NCI-H526 treated with DMSO at 0.1 percent for 48 hours (cell line): Measurements from ENCODE around the gene MPO.

ENCODE experiments used
- DNase-seq: peaks from one replicate; lab custom pipeline; 2025; lab: John Stamatoyannopoulos, UW

MPO gene

GRCh38 chr17:58306131-58306951 lies 25.6 kb upstream of the MPO start:
- no peak for DNase-seq

DNA sequence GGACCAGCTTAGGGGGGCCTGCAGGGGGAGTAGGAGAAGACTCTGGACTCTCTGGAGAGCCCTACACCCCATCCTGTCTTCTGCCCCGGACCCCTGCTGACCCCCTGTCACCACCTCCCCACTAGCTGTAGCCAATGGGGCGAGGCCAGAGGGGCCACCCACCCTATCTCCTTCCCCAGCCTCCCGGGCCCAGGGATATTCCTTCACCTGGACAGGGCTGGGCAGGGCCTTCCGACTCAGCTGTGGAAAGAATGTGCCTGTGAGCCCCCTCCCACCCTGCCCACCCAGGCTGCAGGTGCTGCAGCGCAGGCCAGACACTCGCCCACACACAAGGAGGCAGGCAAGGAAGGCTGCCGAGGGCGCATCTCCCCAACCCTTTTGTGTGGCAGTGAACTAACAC lies 24.9 kb upstream of the MPO start:
- no peak for DNase-seq

DNA sequence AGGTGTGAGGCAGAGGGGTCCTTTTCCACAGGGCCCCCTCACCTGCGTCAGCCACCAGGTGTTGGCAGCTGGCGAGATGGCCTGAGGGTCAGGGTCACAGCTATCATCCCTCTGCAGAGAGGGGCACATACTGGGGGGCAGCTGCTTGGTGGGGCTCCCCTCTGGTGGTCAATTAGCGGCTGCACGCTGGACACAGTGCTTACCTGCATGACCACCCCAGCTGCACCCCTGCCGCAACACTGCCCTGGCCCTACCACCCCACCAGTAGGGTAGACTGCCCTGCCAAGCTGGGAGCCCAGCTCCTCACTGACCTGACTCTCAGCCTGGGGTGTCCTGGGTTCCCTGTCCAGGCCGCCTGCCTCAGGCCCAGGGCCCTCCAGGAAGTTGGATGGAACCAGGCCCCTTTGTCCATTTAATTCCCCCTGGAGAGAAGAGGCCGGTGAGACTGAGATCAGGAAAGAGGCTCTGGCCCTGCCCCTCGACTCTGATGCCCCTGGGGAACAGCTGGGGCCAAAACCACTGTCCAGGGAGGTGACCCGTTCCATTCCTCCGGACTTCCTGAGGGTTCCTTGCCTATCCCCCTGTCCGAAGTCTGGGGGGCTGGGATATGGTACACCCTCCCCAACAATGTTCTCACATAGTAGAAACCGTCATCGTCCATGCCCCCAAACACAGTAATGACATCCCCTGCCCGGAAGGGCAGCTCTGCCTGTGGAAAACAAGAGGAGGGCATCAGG lies 24.2 kb upstream of the MPO start:
- no peak for DNase-seq

DNA sequence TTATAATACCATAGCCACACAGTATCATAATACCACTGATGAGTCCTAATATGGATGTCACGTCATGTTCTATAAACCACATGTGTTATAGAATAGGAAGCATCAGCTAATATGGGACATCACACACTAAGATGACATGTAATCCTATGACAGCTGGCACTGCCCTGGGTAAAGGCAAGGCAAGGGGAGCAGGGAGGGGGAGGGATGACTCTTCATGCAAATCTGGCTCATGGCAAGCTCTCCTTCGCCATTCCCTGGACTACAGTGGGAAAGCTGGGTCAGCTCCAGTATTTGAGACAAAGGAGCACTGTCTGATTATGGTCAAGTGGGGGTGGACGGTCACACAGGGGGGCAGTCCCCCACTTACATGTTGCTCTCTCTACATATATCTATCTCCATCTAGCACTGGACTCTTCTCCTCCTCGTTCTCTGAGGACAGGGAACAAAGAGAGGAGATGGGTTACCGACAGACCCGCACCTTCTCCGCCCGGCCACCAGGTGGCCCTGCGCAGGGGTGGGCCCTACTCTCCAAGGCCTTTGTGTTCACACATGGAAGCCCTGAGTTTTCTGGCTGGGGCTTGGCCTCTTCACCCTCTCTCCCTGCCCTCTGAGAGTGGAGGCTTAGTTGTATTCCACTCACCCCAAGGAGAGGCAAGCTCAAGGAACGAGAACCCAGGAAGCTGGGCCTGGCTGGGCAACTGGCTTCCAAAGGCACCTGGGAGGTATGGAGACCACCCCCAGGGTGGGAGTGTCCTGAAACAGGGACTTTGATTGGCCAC lies 23.4 kb upstream of the MPO start:
- DNase-seq: peak; percentile 92

DNA sequence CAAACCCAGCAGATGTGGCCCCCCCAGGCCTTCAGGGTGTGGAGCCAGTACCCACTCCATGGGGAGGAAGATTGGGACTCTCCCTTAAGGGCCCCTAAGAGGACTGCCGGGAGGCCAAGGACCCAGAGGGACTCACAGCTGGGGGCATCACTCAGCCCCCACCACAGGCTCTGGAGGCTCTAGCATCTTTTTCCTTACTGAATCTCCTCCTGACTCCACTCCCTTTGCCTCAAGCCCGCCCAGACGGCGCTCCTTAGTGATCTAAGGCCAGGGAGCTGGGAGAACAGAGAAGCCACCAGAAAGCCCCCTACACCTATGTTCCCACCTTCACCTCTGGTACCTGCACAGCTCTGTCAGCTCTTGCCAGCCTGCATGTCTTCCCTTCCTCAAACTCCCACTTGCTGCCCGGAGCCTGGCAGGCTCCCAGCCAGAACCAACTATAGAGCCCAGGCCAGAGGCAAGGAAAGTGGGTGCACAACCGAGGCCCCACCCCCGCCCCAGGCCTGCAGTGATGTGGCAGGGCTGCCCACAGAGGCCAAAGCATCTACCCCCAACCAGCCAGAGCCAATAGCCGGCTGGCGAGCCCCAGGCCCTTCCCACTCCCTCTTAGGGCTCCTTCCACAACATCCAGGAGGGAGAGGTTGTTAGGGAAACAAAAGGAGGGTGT lies 22.3 kb upstream of the MPO start:
- DNase-seq: no peak

DNA sequence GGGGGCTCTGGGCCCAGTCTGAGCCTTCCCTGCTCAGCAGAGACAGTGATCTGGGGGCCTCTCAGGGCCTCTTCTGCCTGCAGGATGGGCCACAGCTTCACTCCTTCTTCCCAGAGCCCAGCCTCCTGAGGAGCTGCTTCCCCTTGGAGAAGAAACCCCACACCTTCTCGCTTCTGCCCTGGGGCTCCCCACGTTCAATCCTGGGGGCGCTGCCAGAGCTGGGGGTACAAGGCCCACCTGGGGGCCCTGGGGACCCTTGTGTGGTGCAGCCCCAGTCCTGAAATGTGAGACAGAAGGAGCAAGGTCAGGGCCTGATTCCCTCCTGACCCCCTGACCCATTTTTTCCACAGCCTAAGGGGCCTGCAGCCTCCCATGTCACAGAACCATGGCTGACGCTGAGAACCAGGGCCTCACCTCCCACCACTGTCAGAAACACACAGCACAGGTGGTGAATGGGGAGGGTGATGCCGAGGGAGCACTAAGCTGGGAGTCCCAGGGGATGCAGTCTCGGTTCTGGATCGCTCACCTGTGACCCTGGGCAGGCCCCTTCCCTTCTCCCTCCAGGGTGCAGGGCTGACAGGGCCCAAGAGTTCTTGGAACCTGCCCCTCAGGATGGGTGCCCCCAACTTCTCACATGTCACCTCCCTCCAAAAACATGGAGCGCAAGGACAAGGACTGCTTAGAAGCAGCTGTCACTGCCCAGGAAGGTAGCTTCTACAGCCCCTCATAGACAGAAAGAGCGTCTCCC lies 21.6 kb upstream of the MPO start:
- no peak for DNase-seq

DNA sequence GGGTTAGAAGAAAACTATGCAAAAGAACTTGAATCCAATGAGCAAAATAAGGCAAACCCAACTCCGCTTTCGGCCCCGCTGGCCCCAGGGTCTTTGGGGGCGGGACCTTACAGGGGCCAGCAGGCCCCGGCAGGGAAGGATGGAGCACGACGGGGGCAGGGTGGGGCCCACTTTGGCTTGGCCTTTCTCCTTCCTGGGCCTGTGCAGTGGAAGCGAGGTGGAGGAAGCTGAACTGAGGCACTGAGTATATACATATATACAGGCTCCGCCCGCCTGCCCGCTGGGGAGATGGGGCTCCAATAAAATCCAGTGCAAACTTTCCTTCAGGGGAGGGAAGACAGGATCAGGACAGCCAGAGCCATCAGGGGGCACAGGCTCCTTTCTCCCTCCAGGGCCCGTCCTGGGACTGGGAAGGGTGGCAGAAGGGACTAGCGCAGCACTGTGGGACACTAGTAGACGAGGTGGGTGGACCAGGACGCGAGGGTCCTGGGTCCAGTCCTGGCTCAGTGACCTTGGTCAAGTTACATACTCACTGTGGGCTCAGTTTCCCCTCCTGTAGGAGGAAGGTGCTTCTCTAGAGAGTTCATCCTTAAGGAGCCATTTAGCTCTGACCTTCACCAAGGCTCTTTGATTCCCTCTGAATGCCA lies 20.9 kb upstream of the MPO start:
- no peak for DNase-seq

GRCh38 chr17:58300336-58300735 lies 19.6 kb upstream of the MPO start:
- no peak for DNase-seq

DNA sequence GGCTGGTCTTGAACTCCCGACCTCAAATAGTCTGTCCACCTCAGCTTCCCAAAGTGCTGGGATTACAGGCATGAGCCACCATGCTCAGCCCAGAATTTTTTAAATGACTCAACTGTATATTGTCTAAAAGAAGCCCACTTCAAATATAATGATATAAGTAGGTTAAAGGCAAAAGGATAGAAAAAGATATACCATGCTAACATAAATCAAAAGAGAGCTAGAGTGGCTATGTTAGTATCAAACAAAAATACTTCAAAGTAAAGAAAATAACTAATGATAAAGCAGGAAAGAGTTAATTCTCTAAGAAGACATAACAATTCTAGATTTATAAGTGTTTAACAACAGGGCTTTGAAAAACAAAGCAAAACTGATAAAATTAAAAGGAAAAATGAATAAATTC lies 13.3 kb upstream of the MPO start:
- no peak for DNase-seq

GRCh38 chr17:58291246-58291645 lies 10.5 kb upstream of the MPO start:
- no peak for DNase-seq

GRCh38 chr17:58289869-58290268 lies 9.1 kb upstream of the MPO start:
- no peak for DNase-seq

- DNase-seq: no peak
Observed at GRCh38 chr17:58285422-58285810, 4.7 kb upstream of the MPO start.

DNA sequence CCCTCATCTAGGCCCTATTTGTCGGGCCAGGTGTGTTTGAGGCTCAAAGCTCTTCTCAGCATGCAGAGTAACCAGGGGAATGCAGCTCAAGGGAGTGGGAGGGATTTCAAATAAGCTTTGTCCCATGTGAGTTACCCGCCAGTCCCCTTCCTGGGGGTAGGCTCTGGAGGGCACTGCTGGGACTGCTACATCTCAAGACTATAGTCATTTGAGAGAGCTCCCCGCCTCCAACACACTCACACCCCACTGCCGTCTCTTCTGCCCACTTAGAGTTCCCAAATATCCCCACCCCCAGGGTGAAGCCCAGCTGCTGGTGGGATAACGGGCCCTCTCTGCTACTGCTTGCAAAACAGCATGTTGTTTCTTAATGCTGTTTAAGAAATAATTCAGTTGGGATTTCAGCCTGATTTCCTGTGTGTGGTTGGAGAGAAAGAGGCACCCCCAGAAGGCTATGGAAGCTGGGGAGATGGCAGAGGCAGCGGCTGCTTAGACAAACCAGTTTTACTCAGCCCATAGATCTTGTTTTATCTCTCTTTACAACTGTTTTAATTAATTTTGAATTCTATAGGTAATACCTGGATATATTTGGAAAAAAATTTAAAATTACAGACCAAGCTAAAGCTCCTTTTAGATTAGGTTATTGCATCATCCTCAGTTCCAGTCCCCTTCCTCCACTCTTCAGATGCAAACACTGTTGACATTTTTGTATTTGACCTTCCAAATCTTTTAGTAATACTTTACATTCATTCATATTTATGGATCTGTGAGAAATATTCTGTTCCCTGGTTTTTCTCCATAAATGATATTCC lies 4.1 kb upstream of the MPO start:
- DNase-seq: no peak

DNA sequence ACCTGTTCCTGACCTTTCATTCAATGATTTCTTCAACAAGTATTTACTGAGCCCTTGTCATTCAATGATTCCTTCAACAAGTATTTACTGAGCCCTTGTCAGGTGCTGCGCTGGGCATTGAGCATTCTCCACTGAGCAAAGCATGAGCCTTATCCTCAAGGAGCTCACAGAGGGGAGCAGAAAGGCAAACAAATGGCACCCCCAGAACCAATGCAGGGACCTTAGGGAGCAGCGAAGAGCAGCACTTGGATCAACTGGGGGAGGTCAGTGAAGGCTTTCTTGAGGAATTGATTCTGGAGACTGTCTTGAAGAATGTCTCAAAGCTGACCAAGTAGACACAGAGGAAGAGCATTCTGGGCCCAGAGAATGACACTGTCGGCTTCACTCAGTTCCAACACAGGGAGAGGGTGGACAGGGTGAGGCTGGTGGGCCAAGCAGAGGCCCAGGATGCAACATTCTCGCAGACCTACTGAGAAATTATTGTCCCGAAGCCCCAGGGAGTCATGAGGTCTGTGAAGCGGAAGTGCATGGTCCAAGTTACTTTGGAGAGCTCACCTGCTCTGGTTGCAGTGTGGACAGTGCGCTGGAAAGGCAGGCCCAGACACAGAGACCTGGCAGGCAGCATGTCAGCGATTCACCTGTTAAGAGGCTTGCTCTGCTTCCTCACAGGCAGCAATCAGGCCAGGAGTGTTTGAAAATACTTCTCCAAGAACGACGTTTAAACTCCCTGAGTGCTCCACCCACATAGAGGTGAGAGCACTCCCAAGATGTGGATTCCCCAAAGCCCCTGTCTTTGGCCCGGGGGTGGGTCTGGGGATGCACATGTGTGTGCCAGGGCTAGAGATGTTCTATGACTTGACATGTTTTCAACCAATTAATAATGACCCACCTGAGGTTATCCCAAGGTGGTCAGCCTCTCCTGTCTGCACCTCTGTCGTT lies 3.2 kb upstream of the MPO start:
- no peak for DNase-seq

DNA sequence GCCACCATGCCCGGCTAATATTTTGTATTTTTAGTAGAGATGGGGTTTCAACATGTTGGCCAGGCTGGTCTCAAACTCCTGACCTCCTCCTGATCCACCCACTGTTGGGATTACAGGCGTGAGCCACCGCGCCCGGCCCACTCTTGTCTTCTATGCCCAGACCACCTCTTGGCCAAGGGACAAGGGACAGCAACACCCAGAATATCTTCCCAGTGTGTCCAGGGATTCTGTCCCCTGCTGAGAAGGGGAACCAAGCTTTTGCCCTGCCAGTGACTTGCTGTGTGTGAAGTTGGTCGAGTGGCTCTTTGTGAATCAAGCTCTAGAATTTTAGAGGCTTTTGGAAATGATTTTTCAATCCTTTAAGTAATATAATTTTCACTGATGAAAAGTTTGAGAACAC lies 1.7 kb upstream of the MPO start:
- no peak for DNase-seq

- DNase-seq: no peak
Observed at GRCh38 chr17:58281511-58282011, 826 bp upstream of the MPO start.

DNA sequence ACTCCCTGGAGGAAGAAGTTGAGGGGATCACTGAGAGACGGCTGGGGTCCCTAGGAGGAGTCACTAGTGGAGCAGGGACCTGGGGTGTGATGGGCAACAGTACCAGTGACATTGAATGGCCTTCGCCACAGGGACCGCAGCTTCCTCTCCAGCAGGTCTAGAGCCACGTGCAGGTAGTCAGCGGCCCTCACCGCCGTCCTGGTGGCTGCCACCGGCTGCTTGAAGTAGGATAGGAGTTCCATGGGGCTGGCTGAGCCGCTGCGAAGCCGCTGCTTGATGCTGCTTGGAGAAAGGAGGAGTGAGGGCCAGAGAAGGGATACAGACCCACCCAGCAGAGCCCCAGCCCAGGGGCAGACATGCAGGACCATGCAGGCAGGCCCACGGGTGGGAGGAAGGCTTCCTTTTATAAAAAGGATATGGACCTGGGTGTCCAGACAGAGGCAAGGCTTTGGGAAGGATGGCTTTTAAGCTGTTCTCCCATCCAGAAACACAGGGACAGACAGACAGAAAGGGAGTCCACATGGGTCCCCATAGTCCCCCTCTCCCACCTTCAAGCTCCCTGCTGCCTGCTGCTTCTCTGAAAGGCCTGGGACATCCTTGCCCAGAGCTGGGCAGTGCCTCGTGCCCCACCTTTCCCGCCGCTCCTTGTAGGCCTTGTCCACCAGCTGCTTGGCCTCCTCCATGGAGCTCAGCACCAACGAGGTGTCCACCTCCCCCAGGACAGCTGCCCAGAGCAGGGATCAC lies 827 bp downstream of the MPO start:
- no peak for DNase-seq
